HUES48 (cell line): ENCODE results near the gene LRSAM1.

Source experiments
- H3K27ac ChIP-seq: one replicate; pipeline ENCODE4 v1.7.0; 2013; ENCODE audit warnings: low read depth, low read length, inconsistent platforms
- H3K27me3 ChIP-seq: 2 replicates; pipeline ENCODE4 v1.6.1; 2013; ENCODE audit warnings: mild to moderate bottlenecking, low read length; ENCODE audit not compliant: control insufficient read depth, insufficient read depth
- H3K36me3 ChIP-seq: 2 replicates; pipeline ENCODE4 v1.6.1; 2013; ENCODE audit warnings: low read length; ENCODE audit not compliant: control insufficient read depth, insufficient read depth
- H3K4me1 ChIP-seq: 2 replicates; pipeline ENCODE4 v1.6.1; 2013; ENCODE audit warnings: mild to moderate bottlenecking, low read length; ENCODE audit not compliant: control insufficient read depth, insufficient read depth
- H3K4me3 ChIP-seq: 2 replicates; pipeline ENCODE4 v1.5.1; 2013; ENCODE audit warnings: mild to moderate bottlenecking, low read depth, low read length
- H3K9ac ChIP-seq: 2 replicates; pipeline ENCODE4 v1.6.1; 2013; ENCODE audit warnings: mild to moderate bottlenecking, low read depth, low read length, moderate library complexity
- H3K9me3 ChIP-seq: 2 replicates; pipeline ENCODE4 v1.6.1; 2013; ENCODE audit warnings: low read length; ENCODE audit not compliant: control insufficient read depth, insufficient read depth

LRSAM1 gene

GRCh38 chr9:127528422-127529251, 77.3 kb downstream of the LRSAM1 start:
- Histone ChIP-seq H3K36me3 (peaks cover 19% of the 10 kb centered on the region), H3K27me3 (no peaks in the 10 kb centered on the region), H3K4me3 (no peak overlapping the region), H3K9ac (no peak overlapping the region), H3K9me3 (peaks cover 14% of the 10 kb centered on the region), H3K27ac (peak overlapping the region; percentile 85), H3K4me1 (peaks cover 17% of the 10 kb centered on the region)

GRCh38 chr9:127529671-127530070, 78.4 kb downstream of the LRSAM1 start:
- peaks cover 10% of the 10 kb centered on the region for H3K36me3 ChIP-seq
- no peaks in the 10 kb centered on the region for H3K27me3 ChIP-seq
- H3K9me3 ChIP-seq = peaks cover 12% of the 10 kb centered on the region
- H3K4me3 ChIP-seq = no peak overlapping the region
- no peak overlapping the region for H3K9ac ChIP-seq
- no peak overlapping the region for H3K27ac ChIP-seq
- H3K4me1 ChIP-seq = peaks cover 17% of the 10 kb centered on the region

GRCh38 chr9:127530206-127530941, 79.1 kb downstream of the LRSAM1 start:
- 0 out of 2 replicates have a peak, but pooled peaks cover 3% of the 10 kb centered on the region for H3K36me3 ChIP-seq
- H3K27me3 ChIP-seq = no peaks in the 10 kb centered on the region
- peaks cover 6% of the 10 kb centered on the region for H3K9me3 ChIP-seq
- H3K4me1 ChIP-seq = peaks cover 17% of the 10 kb centered on the region
- no peak overlapping the region for H3K4me3 ChIP-seq
- H3K9ac ChIP-seq = no peak overlapping the region
- no peak overlapping the region for H3K27ac ChIP-seq

- H3K27ac ChIP-seq = no peak overlapping the region
- no peaks in the 10 kb centered on the region for H3K9me3 ChIP-seq
- H3K4me1 ChIP-seq = peaks cover 17% of the 10 kb centered on the region
- no peak overlapping the region for H3K4me3 ChIP-seq
- no peaks in the 10 kb centered on the region for H3K27me3 ChIP-seq
- H3K9ac ChIP-seq = no peak overlapping the region
- no peaks in the 10 kb centered on the region for H3K36me3 ChIP-seq
Measured at GRCh38 chr9:127531676-127532075, 80.4 kb downstream of the LRSAM1 start.

- no peak overlapping the region for H3K27ac ChIP-seq
- peaks cover 20% of the 10 kb centered on the region for H3K4me1 ChIP-seq
- no peaks in the 10 kb centered on the region for H3K9me3 ChIP-seq
- H3K9ac ChIP-seq = no peak overlapping the region
- H3K27me3 ChIP-seq = no peaks in the 10 kb centered on the region
- H3K36me3 ChIP-seq = no peaks in the 10 kb centered on the region
- no peak overlapping the region for H3K4me3 ChIP-seq
Measured at GRCh38 chr9:127534250-127534906, 83.1 kb downstream of the LRSAM1 start.

- Histone ChIP-seq H3K9ac (no peak overlapping the region), H3K36me3 (no peaks in the 10 kb centered on the region)
Measured at GRCh38 chr9:127534931-127535330, 83.6 kb downstream of the LRSAM1 start.

GRCh38 chr9:127535396-127535795, 84.1 kb downstream of the LRSAM1 start:
- H3K9me3 ChIP-seq = no peaks in the 10 kb centered on the region
- peaks cover 20% of the 10 kb centered on the region for H3K4me1 ChIP-seq
- H3K36me3 ChIP-seq = no peaks in the 10 kb centered on the region
- no peak overlapping the region for H3K9ac ChIP-seq
- H3K27me3 ChIP-seq = no peaks in the 10 kb centered on the region
- no peak overlapping the region for H3K27ac ChIP-seq
- H3K4me3 ChIP-seq = no peak overlapping the region

More at GRCh38 chr9:127534931-127535330, 83.6 kb downstream of the LRSAM1 start:
- Histone ChIP-seq H3K4me1 (peaks cover 20% of the 10 kb centered on the region), H3K27ac (no peak overlapping the region), H3K4me3 (no peak overlapping the region), H3K9me3 (no peaks in the 10 kb centered on the region), H3K27me3 (no peaks in the 10 kb centered on the region)

- peaks cover 20% of the 10 kb centered on the region for H3K4me1 ChIP-seq
- no peaks in the 10 kb centered on the region for H3K27me3 ChIP-seq
- no peak overlapping the region for H3K27ac ChIP-seq
- H3K4me3 ChIP-seq = no peak overlapping the region
- no peak overlapping the region for H3K9ac ChIP-seq
- H3K36me3 ChIP-seq = no peaks in the 10 kb centered on the region
- H3K9me3 ChIP-seq = no peaks in the 10 kb centered on the region
Measured at GRCh38 chr9:127535834-127536233, 84.5 kb downstream of the LRSAM1 start.

- Histone ChIP-seq H3K9me3 (no peaks in the 10 kb centered on the region), H3K27ac (no peak overlapping the region), H3K27me3 (no peaks in the 10 kb centered on the region), H3K4me1 (peaks cover 19% of the 10 kb centered on the region), H3K36me3 (no peaks in the 10 kb centered on the region), H3K4me3 (no peak overlapping the region), H3K9ac (no peak overlapping the region)
Measured at GRCh38 chr9:127536499-127536898, 85.2 kb downstream of the LRSAM1 start.

- Histone ChIP-seq H3K36me3 (no peaks in the 10 kb centered on the region), H3K27ac (peak overlapping the region; percentile 38), H3K9me3 (no peaks in the 10 kb centered on the region), H3K4me1 (peaks cover 14% of the 10 kb centered on the region), H3K27me3 (no peaks in the 10 kb centered on the region), H3K4me3 (no peak overlapping the region), H3K9ac (no peak overlapping the region)
Measured at GRCh38 chr9:127537014-127537413, 85.7 kb downstream of the LRSAM1 start.

GRCh38 chr9:127537792-127538191, 86.5 kb downstream of the LRSAM1 start:
- Histone ChIP-seq H3K27ac (peak overlapping the region; percentile 38), H3K4me1 (peaks cover 14% of the 10 kb centered on the region), H3K36me3 (no peaks in the 10 kb centered on the region), H3K9me3 (no peaks in the 10 kb centered on the region), H3K27me3 (no peaks in the 10 kb centered on the region), H3K4me3 (no peak overlapping the region), H3K9ac (no peak overlapping the region)
